Measurements from ENCODE around the gene AP2B1. TPM values are rescaled to one million over a fixed set of nuclear protein-coding genes. Genes with fewer than 3 reads are reported as not detected.
A peak's percentile ranks its signal among the peaks of the same experiment; 100 is the strongest.

The AP2B1 gene
- total RNA-seq, 1 experiment from 2014 or later = 70.2 TPM

- Histone ChIP-seq H3K9me2 (replicated peaks; ENCODE audit: low read length) (no peaks in the 10 kb centered on the region), H3K27ac (ENCODE audit: low read length) (peak overlapping the region; percentile 86), H3K36me3 (ENCODE audit: low read depth, low read length) (peaks cover under 1% of the 10 kb centered on the region; the same call in 1 of the 2 replicates), H3K4me2 (ENCODE audit: low read length) (peak overlapping the region; percentile 90), H3K4me1 (ENCODE audit: insufficient read depth, low read length) (peaks cover 25% of the 10 kb centered on the region), H3K9me3 (ENCODE audit: low read length) (no peaks in the 10 kb centered on the region), H2AFZ (ENCODE audit: low read length) (no peak overlapping the region), H3K79me2 (ENCODE audit: low read length) (peaks cover 61% of the 10 kb centered on the region), H3K27me3 (ENCODE audit: low read length) (no peaks in the 10 kb centered on the region), H3F3A (ENCODE audit: low read length, unreplicated experiment) (peaks cover 5% of the 10 kb centered on the region), H3K4me3 (ENCODE audit: low read length) (peak overlapping the region; percentile 97), H4K20me1 (ENCODE audit: low read length) (peaks cover 21% of the 10 kb centered on the region), H3K9ac (ENCODE audit: low read length) (peak overlapping the region; percentile 96)
- ATAC-seq (peak; percentile 85), DNase-seq (peak; percentile 93)
- intact Hi-C loops (cut with micrococcal nuclease) = no loop called here
- POLR2A ChIA-PET (ENCODE audit: unreplicated experiment) = interaction anchor here (1.0 kb wide), 1 partner anchor 10 kb away, joined by 3 read pairs; the partner anchor contains the start of gene PEX12
- CTCF ChIA-PET = no interaction called here
- TF ChIP-seq CTCF (conservative IDR thresholded peaks at IDR 0.05; ENCODE audit: low read depth, low read length) (no peak), EZH2 (IDR thresholded peaks at IDR 0.05; ENCODE audit: low read length, unreplicated experiment) (no peak), EZH2phosphoT487 (IDR thresholded peaks at IDR 0.05; ENCODE audit: borderline replicate concordance, low read length) (no peak)
- BruUV-seq (replicated peaks) = TSS peak; percentile 53
These were observed 1.2 kb downstream of the AP2B1 start for GRCh38 chr17:35588196-35588920.

GRCh38 chr17:35596072-35596471, 8.9 kb downstream of the AP2B1 start:
- no peak overlapping the region for H3K27ac ChIP-seq (ENCODE audit: low read length)
- ChIA-PET POLR2A (ENCODE audit: unreplicated experiment) (no interaction called here), CTCF (no interaction called here)
- no peak overlapping the region for H3K9ac ChIP-seq (ENCODE audit: low read length)
- H2AFZ ChIP-seq (ENCODE audit: low read length) = no peak overlapping the region
- H3K27me3 ChIP-seq (ENCODE audit: low read length) = no peaks in the 10 kb centered on the region
- ATAC-seq = no peak
- no peak overlapping the region for H3K4me2 ChIP-seq (ENCODE audit: low read length)
- intact Hi-C loops (cut with micrococcal nuclease) = no loop called here
- H4K20me1 ChIP-seq (ENCODE audit: low read length) = peaks cover 5% of the 10 kb centered on the region; the same call in 1 of the 2 replicates
- H3K4me1 ChIP-seq (ENCODE audit: insufficient read depth, low read length) = no peaks in the 10 kb centered on the region
- H3K9me2 ChIP-seq (replicated peaks; ENCODE audit: low read length) = no peaks in the 10 kb centered on the region
- no peaks in the 10 kb centered on the region for H3F3A ChIP-seq (ENCODE audit: low read length, unreplicated experiment)
- H3K79me2 ChIP-seq (ENCODE audit: low read length) = peaks cover 69% of the 10 kb centered on the region
- TF ChIP-seq CTCF (conservative IDR thresholded peaks at IDR 0.05; ENCODE audit: low read depth, low read length) = no peak
- TF ChIP-seq EZH2phosphoT487 (IDR thresholded peaks at IDR 0.05; ENCODE audit: borderline replicate concordance, low read length) = no peak
- no peak for TF ChIP-seq EZH2 (IDR thresholded peaks at IDR 0.05; ENCODE audit: low read length, unreplicated experiment)
- no peaks in the 10 kb centered on the region for H3K9me3 ChIP-seq (ENCODE audit: low read length)
- BruUV-seq (replicated peaks) = no TSS peak
- DNase-seq = no peak
- H3K36me3 ChIP-seq (ENCODE audit: low read depth, low read length) = peaks cover 34% of the 10 kb centered on the region
- no peak overlapping the region for H3K4me3 ChIP-seq (ENCODE audit: low read length)

Data from PC-3 (cell line).